Heart right ventricle (tissue), 16 donors: ENCODE measurements around the gene ARSI. TPM values are rescaled to one million over a fixed set of nuclear protein-coding genes. Genes with fewer than 3 reads are reported as not detected.

Experiments
- ATAC-seq, 8 donors: fragments of 200-7000 bp; cut with Tn5 transposase; one replicate each; pipeline ENCODE4 v1.9.1; 2020; ENCODE audit warnings: mild to moderate bottlenecking in 8 of 8, moderate library complexity in 8 of 8, moderate number of reproducible peaks in 1 of 8
- DNase-seq, 2 donors: peaks; one replicate each; pipeline ENCODE4 v3.0.0-alpha.2; 2020
- H3K27ac ChIP-seq, 10 donors: fragments of 200-600 bp; sonication (generic) in 2 of 10; one replicate each; pipeline versions ENCODE4 v1.5.0 to v1.8.0; 2020 to 2022; ENCODE audit warnings: mild to moderate bottlenecking in 3 of 10
- H3K27me3 ChIP-seq, 7 donors: fragments of 200-600 bp; one replicate each; pipeline ENCODE4 v1.8.0; 2021 to 2022; ENCODE audit warnings: mild to moderate bottlenecking in 2 of 7
- H3K36me3 ChIP-seq, 9 donors: fragments of 200-600 bp; sonication (generic) in 1 of 9; one replicate each; pipeline versions ENCODE4 v1.5.0 to v1.8.0; 2020 to 2022; ENCODE audit warnings: mild to moderate bottlenecking in 2 of 9
- H3K4me1 ChIP-seq, 9 donors: fragments of 200-600 bp; sonication (generic) in 1 of 9; one replicate each; pipeline versions ENCODE4 v1.5.0 to v1.8.0; 2020 to 2022; ENCODE audit warnings: mild to moderate bottlenecking in 4 of 9
- H3K4me3 ChIP-seq, 10 donors: fragments of 200-600 bp; sonication (generic) in 2 of 10; one replicate each; pipeline versions ENCODE4 v1.5.0 to v1.8.0; 2020 to 2022; ENCODE audit warnings: mild to moderate bottlenecking in 7 of 10, moderate library complexity in 2 of 10
- H3K9me3 ChIP-seq, 11 donors: fragments of 200-600 bp in 10 of 11; sonication (generic) in 2 of 11; one replicate each; pipeline versions ENCODE4 v1.5.0 to v1.8.0; 2013 to 2022; ENCODE audit warnings: mild to moderate bottlenecking in 2 of 11, control low read depth in 1 of 11, moderate library complexity in 1 of 11
- WGBS, 2 donors: extraction: QIAGEN DNeasy Blood & Tissue Kit; methylation state at CpG; one replicate each; pipeline ENCODE4 v1.1.7; 2013; ENCODE audit warnings: inconsistent platforms in 1 of 2; 5-methylcytosine and 5-hydroxymethylcytosine counted together
- intact Hi-C, 10 donors: fragments of 100-400 bp; cut with DNase I; formaldehyde crosslinking; loops; one replicate each; pipeline versions ENCODE4 v1.11.1 to v1.14.2; 2022
- long read RNA-seq, 3 donors: library from polyadenylated mRNA; unstranded; transcript quantifications; one replicate each; pipeline ENCODE4 v2.0.0, GENCODE V29; 2020 to 2021
- polyA plus RNA-seq, 2 donors: library from polyadenylated mRNA; stranded (reverse); fragments of 200-250 nt; gene quantifications; one replicate each; pipeline ENCODE4 v1.2.3, GENCODE V29; 2013
- total RNA-seq, 10 donors: library from RNA; stranded (reverse); fragmentation: NEBNext Ultra II Directional in 3 of 10; extraction: Animal tissue kit (Norgen Biotek cat#: 25700) in 3 of 10; gene quantifications; one replicate each; pipeline versions ENCODE4 v1.2.1 to v1.2.4, GENCODE V29; 2021 to 2023
- TF ChIP-seq, protein P1 (sequence below), 9 donors: fragments of 200-600 bp; sonication (generic) in 2 of 9; IDR thresholded peaks; one replicate each; pipeline versions ENCODE4 v1.5.0 to v1.8.0; 2021 to 2022; ENCODE audit warnings: antibody characterized with exemption in 9 of 9, mild to moderate bottlenecking in 5 of 9, moderate library complexity in 1 of 9
- donor health status: Arrhythmogenic right ventricular cardiomyopathy.
- donor health status: ischemic (EF 13 %, LVEDD 7.1; RV severe dilation, severe dysfunction).
- donor health status: healthy with polysubstance abuse.
- donor health status: DM: no; HTN: yes; CAD: no.
- donor health status: DM: no; HTN: no; CAD: no.
- donor health status: ischemic (EF 25% LVEDD 6.9; RV normal size, moderate dysfunction).
- donor health status: ischemic (EF 25% LVEDD 5.7; RV mildly dilated, moderate dysfunction).
- donor health status: healthy.
- donor health status: DM: yes; HTN: yes; CAD: no.
- donor health status: Ischemic cardiomyopathy.
- donor health status: ischemic (EF 35%, LVEDD 5.7; RV mildly dilated, moderate dysfunction).
- donor health status: nonischemic (EF 11% LVEDD 7.7; RV severe dilation, severe dysfunction).
- donor health status: DM: yes; HTN: yes; CAD: no.
- donor health status: PGD.
- donor health status: ischemic (EF 29% LVEDD 5.4; RV normal size, mild dysfunction).
- donor health status: nonischemic (EF 23%, LVEDD 6.1; RV moderate dilation, normal function).

ARSI gene
- total RNA-seq (under 1 TPM in 9 of 10 donors, not detected in 1; 0.11 to 0.65 (median 0.32) TPM), polyA plus RNA-seq (under 1 TPM in 1 of 2 donors, not detected in 1; 0.43 TPM)
- long read RNA-seq, donor 1: 0 reads
- long read RNA-seq, donor 2: 0 reads
- long read RNA-seq, donor 3: 0 reads

DNA sequence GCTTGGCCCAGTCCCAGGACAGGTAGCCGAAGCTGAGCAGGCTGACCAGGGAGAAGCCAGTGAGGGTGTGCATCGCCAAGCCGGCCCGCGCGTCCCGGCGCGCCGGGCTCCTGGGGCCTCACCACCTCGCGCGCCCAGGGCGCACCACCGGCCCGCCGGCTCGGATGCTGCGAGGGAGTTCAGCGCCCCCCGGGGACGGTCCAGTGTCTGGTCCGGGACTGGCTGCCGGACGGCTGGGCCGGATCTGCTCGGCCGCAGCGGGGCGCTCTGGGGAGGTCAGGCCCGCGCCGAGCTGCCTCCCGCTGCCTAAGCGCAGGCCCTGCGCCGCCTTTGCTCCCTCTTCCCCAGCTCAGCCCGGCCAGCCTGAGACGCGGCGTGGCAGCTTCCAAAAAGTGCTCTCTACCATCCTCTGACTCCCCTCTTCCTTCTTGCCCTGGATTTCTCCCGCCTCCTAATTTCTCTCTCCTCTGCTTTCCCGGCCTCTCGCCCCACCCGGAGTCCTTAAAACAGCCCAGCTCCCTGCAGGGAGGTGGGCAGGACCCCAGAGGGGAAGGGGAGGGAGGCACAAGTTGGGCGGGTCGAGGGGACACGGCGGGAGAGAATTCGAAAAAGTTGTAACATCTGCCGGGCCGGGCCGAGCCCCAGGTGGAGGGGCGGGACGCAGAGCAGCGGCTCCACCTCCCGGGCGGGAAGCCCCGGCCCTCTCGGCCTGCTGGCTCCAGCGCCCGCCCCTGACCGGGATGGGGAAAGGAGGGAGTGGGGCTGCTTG is at the start of gene ARSI:
Gene ARSI (minus strand): TSS at position 605 of the 769 bp plus-strand sequence. CDS start 532 bp downstream, at position 73.
- WGBS, 2 donors: 2 to 3% methylated on average over 53 to 63 of the region's 63 CpGs
- TF ChIP-seq, protein P1, sequence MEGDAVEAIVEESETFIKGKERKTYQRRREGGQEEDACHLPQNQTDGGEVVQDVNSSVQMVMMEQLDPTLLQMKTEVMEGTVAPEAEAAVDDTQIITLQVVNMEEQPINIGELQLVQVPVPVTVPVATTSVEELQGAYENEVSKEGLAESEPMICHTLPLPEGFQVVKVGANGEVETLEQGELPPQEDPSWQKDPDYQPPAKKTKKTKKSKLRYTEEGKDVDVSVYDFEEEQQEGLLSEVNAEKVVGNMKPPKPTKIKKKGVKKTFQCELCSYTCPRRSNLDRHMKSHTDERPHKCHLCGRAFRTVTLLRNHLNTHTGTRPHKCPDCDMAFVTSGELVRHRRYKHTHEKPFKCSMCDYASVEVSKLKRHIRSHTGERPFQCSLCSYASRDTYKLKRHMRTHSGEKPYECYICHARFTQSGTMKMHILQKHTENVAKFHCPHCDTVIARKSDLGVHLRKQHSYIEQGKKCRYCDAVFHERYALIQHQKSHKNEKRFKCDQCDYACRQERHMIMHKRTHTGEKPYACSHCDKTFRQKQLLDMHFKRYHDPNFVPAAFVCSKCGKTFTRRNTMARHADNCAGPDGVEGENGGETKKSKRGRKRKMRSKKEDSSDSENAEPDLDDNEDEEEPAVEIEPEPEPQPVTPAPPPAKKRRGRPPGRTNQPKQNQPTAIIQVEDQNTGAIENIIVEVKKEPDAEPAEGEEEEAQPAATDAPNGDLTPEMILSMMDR (IDR thresholded peaks at IDR 0.05): peak in 3 of 9 donors; percentile 24 to 32 (median 25)
- Histone ChIP-seq H3K9me3 (no peaks in the 10 kb centered on the region), H3K27me3 (peaks cover 0 to 38% (median 26%) of the 10 kb centered on the region in 7 donors), H3K4me1 (peaks cover 0 to 35% (median 12%) of the 10 kb centered on the region in 9 donors), H3K4me3 (peak within 1 kb of the TSS; percentile 10 to 50 (median 39)), H3K27ac (peak within 1 kb of the TSS in 8 of 10 donors; percentile 3 to 69 (median 59)), H3K36me3 (no peaks in the 10 kb centered on the region)
- intact Hi-C loops: no loop called here
- ATAC-seq: peak; percentile 42 to 84 (median 71)
- DNase-seq: peak; percentile 24 to 39

GRCh38 chr5:150350524-150351344 is 48.0 kb upstream of the ARSI start:
- peak; percentile 50 to 69 for DNase-seq
- TF ChIP-seq, protein P1 (IDR thresholded peaks at IDR 0.05): peak; percentile 18 to 71 (median 65)
- intact Hi-C loops: loop anchor here in 5 of 10 donors (10.0 kb wide), 4 partner anchors 84 to 326 kb away; no protein-coding TSS in a partner anchor
- peak; percentile 79 to 93 (median 89) for ATAC-seq
- Histone ChIP-seq H3K27ac (no peak overlapping the region), H3K4me1 (peaks cover 0 to 26% (median 0%) of the 10 kb centered on the region in 9 donors), H3K4me3 (no peak overlapping the region), H3K36me3 (no peaks in the 10 kb centered on the region), H3K9me3 (no peaks in the 10 kb centered on the region), H3K27me3 (no peaks in the 10 kb centered on the region)
- WGBS, 2 donors: 49% methylated on average over 7 of the region's 7 CpGs

DNA sequence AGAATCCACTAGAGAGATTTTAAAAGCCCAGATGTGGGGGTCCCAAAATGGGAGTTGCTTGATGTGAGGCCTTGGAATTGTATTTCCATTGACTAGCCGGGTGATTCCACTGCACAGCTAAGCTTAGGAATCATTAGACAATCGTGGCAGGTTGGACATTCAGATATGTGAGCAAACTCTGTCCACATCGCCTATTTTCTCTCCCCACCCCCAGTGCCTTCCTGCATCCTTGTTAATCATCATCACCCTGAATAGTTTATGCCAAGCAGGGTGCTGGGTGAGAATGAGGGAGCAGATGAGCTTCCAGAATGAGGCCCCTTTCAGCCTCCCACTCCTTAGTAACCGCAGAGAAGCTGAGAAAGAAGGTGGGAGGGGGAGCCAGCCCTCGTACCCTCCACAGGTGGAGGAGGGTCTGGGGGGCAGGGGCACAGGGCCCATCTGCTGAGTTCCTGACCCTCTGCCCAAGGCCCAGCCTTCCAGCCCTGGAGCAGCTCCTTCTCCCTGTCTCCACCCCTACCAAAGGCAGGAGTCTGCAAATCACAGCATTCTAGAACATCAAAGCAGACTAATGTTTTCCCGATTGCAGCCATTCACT is 47.1 kb upstream of the ARSI start:
- intact Hi-C loops: loop anchor here in 5 of 10 donors (10.0 kb wide), 5 partner anchors 85 to 325 kb away; partner anchors contain the start of gene CDX1 (in 1 of the 5)
- DNase-seq (no peak), ATAC-seq (peak in 1 of 8 donors; percentile 11)
- Histone ChIP-seq H3K9me3 (no peaks in the 10 kb centered on the region), H3K4me1 (peaks cover 0 to 26% (median 0%) of the 10 kb centered on the region in 9 donors), H3K27me3 (no peaks in the 10 kb centered on the region), H3K4me3 (no peak overlapping the region), H3K27ac (no peak overlapping the region), H3K36me3 (no peaks in the 10 kb centered on the region)
- TF ChIP-seq, protein P1 (IDR thresholded peaks at IDR 0.05): no peak
- 89 to 93% methylated on average over 6 of the region's 6 CpGs for WGBS, 2 donors
